SK-N-SH (cell line): Measurements from ENCODE around the gene KRTAP3-2. TPM values are rescaled to one million over a fixed set of nuclear protein-coding genes. Genes with fewer than 3 reads are reported as not detected.

Experiments
- CTCF ChIA-PET: fragments of 300-600, 350-600 bp; formaldehyde crosslinking; extraction: SDS; loops from one replicate; lab custom pipeline; 2021; lab: Yijun Ruan, JAX
- POLR2A ChIA-PET: fragments of 350-600 bp; sonication (Branson Sonifier 250); formaldehyde crosslinking; extraction: SDS; loops from one replicate; lab custom pipeline; 2020; ENCODE audit warnings: antibody characterized with exemption, inconsistent platforms; lab: Yijun Ruan, JAX
- DNase-seq: peaks from one replicate; pipeline ENCODE4 v3.0.0; 2012
- H2AFZ ChIP-seq: fragments of 200-600 bp; sonication (generic); 2 replicates; pipeline ENCODE4 v1.8.1; 2016; ENCODE audit warnings: antibody characterized with exemption, mild to moderate bottlenecking, low read depth
- H3F3A ChIP-seq: fragments of 200-600 bp; sonication (generic); replicated peaks from 2 replicates; pipeline ENCODE3; 2016; ENCODE audit warnings: antibody characterized with exemption, mild to moderate bottlenecking; ENCODE audit not compliant: insufficient read depth
- H3K27ac ChIP-seq, 2 experiments: fragments of 200-500 bp in 1 of 2; fragments of 200-600 bp in 1 of 2; sonication (Bioruptor generic) in 1 of 2; sonication (generic), shearing (Covaris generic) in 1 of 2; 2 replicates each; pipeline versions ENCODE4 v1.5.1 to v1.6.1; 2014 to 2016; ENCODE audit warnings: low read depth in 2 of 2, inconsistent platforms in 1 of 2, low read length in 1 of 2, mild to moderate bottlenecking in 1 of 2, mixed read lengths in 1 of 2
- H3K27me3 ChIP-seq: fragments of 200-600 bp; sonication (generic), shearing (Covaris generic); 2 replicates; pipeline ENCODE4 v1.6.1; 2016; ENCODE audit warnings: mixed run types; ENCODE audit not compliant: insufficient read depth
- H3K36me3 ChIP-seq, 2 experiments: fragments of 200-500 bp in 1 of 2; fragments of 200-600 bp in 1 of 2; sonication (Bioruptor generic) in 1 of 2; sonication (generic) in 1 of 2; replicated peaks in 1 of 2; 2 replicates each; pipeline versions ENCODE3 to v1.5.1; 2014 to 2016; ENCODE audit warnings: low read length in 1 of 2, mild to moderate bottlenecking in 1 of 2; ENCODE audit not compliant: insufficient read depth in 2 of 2, control insufficient read depth in 1 of 2
- H3K4me1 ChIP-seq, 2 experiments: fragments of 200-500 bp in 1 of 2; fragments of 200-600 bp in 1 of 2; sonication (Bioruptor generic) in 1 of 2; sonication (generic), shearing (Covaris generic) in 1 of 2; 2 replicates each; pipeline versions ENCODE4 v1.5.1 to v1.6.1; 2014 to 2016; ENCODE audit warnings: low read depth in 1 of 2, low read length in 1 of 2, mixed run types in 1 of 2; ENCODE audit not compliant: insufficient read depth in 2 of 2, control insufficient read depth in 1 of 2
- H3K4me2 ChIP-seq: fragments of 200-600 bp; sonication (generic), shearing (Covaris generic); 2 replicates; pipeline ENCODE4 v1.6.1; 2017; ENCODE audit warnings: mixed run types
- H3K4me3 ChIP-seq, 2 experiments: fragments of 200-500 bp in 1 of 2; fragments of 200-600 bp in 1 of 2; sonication (Bioruptor generic) in 1 of 2; sonication (generic), shearing (Covaris generic) in 1 of 2; 2 replicates each; pipeline versions ENCODE4 v1.5.1 to v1.8.1; 2014 to 2016; ENCODE audit warnings: low read depth in 2 of 2, inconsistent platforms in 1 of 2, low read length in 1 of 2, mild to moderate bottlenecking in 1 of 2, mixed read lengths in 1 of 2, moderate library complexity in 1 of 2
- H3K79me2 ChIP-seq: fragments of 200-600 bp; sonication (generic); 2 replicates; pipeline ENCODE4 v1.8.1; 2017; ENCODE audit warnings: mild to moderate bottlenecking; ENCODE audit not compliant: insufficient read depth
- H3K9ac ChIP-seq: fragments of 200-600 bp; sonication (generic); 2 replicates; pipeline ENCODE4 v1.6.1; 2017; ENCODE audit warnings: mixed run types
- H3K9me2 ChIP-seq: fragments of 200-600 bp; sonication (generic); 2 replicates; pipeline ENCODE4 v1.6.1; 2017; ENCODE audit warnings: mixed run types
- H3K9me3 ChIP-seq: fragments of 200-600 bp; sonication (generic); 2 replicates; pipeline ENCODE4 v1.6.1; 2017; ENCODE audit warnings: mixed run types, mild to moderate bottlenecking, moderate library complexity
- H4K20me1 ChIP-seq: fragments of 200-600 bp; sonication (generic); 2 replicates; pipeline ENCODE4 v1.6.1; 2017; ENCODE audit warnings: mild to moderate bottlenecking, mixed run types; ENCODE audit not compliant: insufficient read depth
- CHD2 ChIP-seq: fragments of 150-350 bp; IDR thresholded peaks from 2 replicates; pipeline ENCODE4 v1.6.1; 2018; ENCODE audit warnings: low read length; ENCODE audit not compliant: partially characterized antibody
- ELF1 ChIP-seq: IDR thresholded peaks from 2 replicates; pipeline ENCODE4 v1.4.0; 2012
- EZH2phosphoT487 ChIP-seq: fragments of 200-600 bp; sonication (generic); IDR thresholded peaks from 2 replicates; pipeline ENCODE4 v1.6.1; 2017; ENCODE audit warnings: low read depth, mixed run types, mild to moderate bottlenecking, antibody characterized with exemption, moderate library complexity, borderline replicate concordance
- FOXJ3 ChIP-seq: sonication (generic); formaldehyde crosslinking; IDR thresholded peaks from 2 replicates; pipeline ENCODE4 v1.5.1; 2020; ENCODE audit warnings: mild to moderate bottlenecking, missing genetic modification reagents
- FOXM1 ChIP-seq: IDR thresholded peaks from 2 replicates; pipeline ENCODE4 v1.4.0; 2012; ENCODE audit warnings: low read depth, mild to moderate bottlenecking
- GATA2 ChIP-seq: sonication (generic); formaldehyde crosslinking; IDR thresholded peaks from 2 replicates; pipeline ENCODE4 v1.5.0; 2020; ENCODE audit warnings: mild to moderate bottlenecking, missing genetic modification reagents
- JUND ChIP-seq: IDR thresholded peaks from 2 replicates; pipeline ENCODE4 v1.4.0; 2012
- MEF2A ChIP-seq: IDR thresholded peaks from 2 replicates; pipeline ENCODE4 v1.4.0; 2012; ENCODE audit warnings: low read depth, borderline replicate concordance
- MXI1 ChIP-seq: IDR thresholded peaks from 2 replicates; pipeline ENCODE4 v1.6.1; 2012; ENCODE audit warnings: mild to moderate bottlenecking, low read depth, low read length, improper control_type of control experiment
- PBX3 ChIP-seq: IDR thresholded peaks from 2 replicates; pipeline ENCODE4; 2012
- POLR2AphosphoS5 ChIP-seq: IDR thresholded peaks from 2 replicates; pipeline ENCODE4 v1.6.1; 2012; ENCODE audit warnings: low read depth, low read length
- RCOR1 ChIP-seq: fragments of 150-350 bp; IDR thresholded peaks from 2 replicates; pipeline ENCODE4 v1.6.1; 2017; ENCODE audit warnings: antibody characterized with exemption, low read length
- REST ChIP-seq: IDR thresholded peaks from 2 replicates; pipeline ENCODE4 v1.6.1; 2012; ENCODE audit warnings: mild to moderate bottlenecking, low read depth, low read length, moderate library complexity
- SIN3A ChIP-seq: IDR thresholded peaks from 2 replicates; pipeline ENCODE4 v1.6.1; 2012; ENCODE audit warnings: low read depth, mild to moderate bottlenecking, low read length, moderate library complexity, borderline replicate concordance
- SMC3 ChIP-seq: IDR thresholded peaks from 2 replicates; pipeline ENCODE4 v1.6.1; 2012; ENCODE audit warnings: low read depth, low read length, improper control_type of control experiment
- TAF1 ChIP-seq: IDR thresholded peaks from 2 replicates; pipeline ENCODE4 v1.6.1; 2012; ENCODE audit warnings: low read depth, mild to moderate bottlenecking, low read length, moderate library complexity, borderline replicate concordance
- TCF12 ChIP-seq: IDR thresholded peaks from 2 replicates; pipeline ENCODE4 v1.4.0; 2012
- USF2 ChIP-seq: fragments of 150-350 bp; IDR thresholded peaks from 2 replicates; pipeline ENCODE4 v1.6.1; 2017; ENCODE audit warnings: antibody characterized with exemption, low read length, low read depth, borderline replicate concordance
- YY1 ChIP-seq: IDR thresholded peaks from 2 replicates; pipeline ENCODE4 v1.4.0; 2012; ENCODE audit warnings: low read depth, mild to moderate bottlenecking
- WGBS: methylation state at CpG from one replicate; pipeline ENCODE4 v1.1.6; 2017; ENCODE audit warnings: low lambda C conversion rate; 5-methylcytosine and 5-hydroxymethylcytosine counted together
- polyA plus RNA-seq, 3 experiments: library from polyadenylated mRNA; depleted of rRNA; stranded (reverse); fragments of >200 nt; gene quantifications; 2 replicates each; pipeline ENCODE4 v1.2.3, GENCODE V29; 2012
- TF ChIP-seq, protein P1 (sequence below): IDR thresholded peaks from 2 replicates; pipeline ENCODE4 v1.4.0; 2012; ENCODE audit warnings: low read depth, borderline replicate concordance

The KRTAP3-2 gene
- polyA plus RNA-seq, 1 of the 3 experiments (the other 2 are of a cell fraction), result not detected

- no peak for TF ChIP-seq MEF2A
- no peak for TF ChIP-seq USF2
- TF ChIP-seq FOXJ3, result no peak
- no peak for TF ChIP-seq POLR2AphosphoS5
- Histone ChIP-seq H3K36me3 (no peaks in the 10 kb centered on the region), H3K9me2 (no peaks in the 10 kb centered on the region), H3K9me3 (no peaks in the 10 kb centered on the region), H3K9ac (no peak overlapping the region), H3K4me1 (no peaks in the 10 kb centered on the region), H3K27ac (no peak overlapping the region), H3K4me3 (no peak overlapping the region), H3K27me3 (peaks cover 40% of the 10 kb centered on the region; the same call in 1 of the 2 replicates), H3F3A (no peaks in the 10 kb centered on the region), H4K20me1 (no peaks in the 10 kb centered on the region), H3K79me2 (no peaks in the 10 kb centered on the region), H2AFZ (no peak overlapping the region), H3K4me2 (no peak overlapping the region)
- ChIA-PET POLR2A (no interaction called here), CTCF (interaction anchor here (0.7 to 1.1 kb wide), 2 partner anchors 50 to 552 kb away, joined by 3 read pairs; no protein-coding TSS in a partner anchor)
- no peak for DNase-seq
- WGBS, result 6% methylated on average over 2 of the region's 2 CpGs
Measured at GRCh38 chr17:40997361-40997760, 2.3 kb downstream of the KRTAP3-2 start.

- no peak for TF ChIP-seq REST
- no peak for TF ChIP-seq SMC3
- TF ChIP-seq PBX3, result no peak
- TF ChIP-seq GATA2 (CRISPR knock-in tag), result no peak
- TF ChIP-seq MXI1, result no peak
- TF ChIP-seq TCF12, result no peak
- TF ChIP-seq FOXM1, result no peak
- TF ChIP-seq EZH2phosphoT487, result no peak
- no peak for TF ChIP-seq POLR2AphosphoS5
- TF ChIP-seq, protein P1, sequence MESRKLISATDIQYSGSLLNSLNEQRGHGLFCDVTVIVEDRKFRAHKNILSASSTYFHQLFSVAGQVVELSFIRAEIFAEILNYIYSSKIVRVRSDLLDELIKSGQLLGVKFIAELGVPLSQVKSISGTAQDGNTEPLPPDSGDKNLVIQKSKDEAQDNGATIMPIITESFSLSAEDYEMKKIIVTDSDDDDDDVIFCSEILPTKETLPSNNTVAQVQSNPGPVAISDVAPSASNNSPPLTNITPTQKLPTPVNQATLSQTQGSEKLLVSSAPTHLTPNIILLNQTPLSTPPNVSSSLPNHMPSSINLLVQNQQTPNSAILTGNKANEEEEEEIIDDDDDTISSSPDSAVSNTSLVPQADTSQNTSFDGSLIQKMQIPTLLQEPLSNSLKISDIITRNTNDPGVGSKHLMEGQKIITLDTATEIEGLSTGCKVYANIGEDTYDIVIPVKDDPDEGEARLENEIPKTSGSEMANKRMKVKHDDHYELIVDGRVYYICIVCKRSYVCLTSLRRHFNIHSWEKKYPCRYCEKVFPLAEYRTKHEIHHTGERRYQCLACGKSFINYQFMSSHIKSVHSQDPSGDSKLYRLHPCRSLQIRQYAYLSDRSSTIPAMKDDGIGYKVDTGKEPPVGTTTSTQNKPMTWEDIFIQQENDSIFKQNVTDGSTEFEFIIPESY, result no peak
- TF ChIP-seq TAF1, result no peak
- TF ChIP-seq CHD2, result no peak
- TF ChIP-seq RCOR1, result no peak
- TF ChIP-seq ELF1, result no peak
- TF ChIP-seq SIN3A, result no peak
- TF ChIP-seq YY1, result no peak
- TF ChIP-seq JUND, result no peak
- Histone ChIP-seq H3K79me2 (no peaks in the 10 kb centered on the region), H3K9me2 (no peaks in the 10 kb centered on the region), H3K4me1 (no peaks in the 10 kb centered on the region), H3F3A (no peaks in the 10 kb centered on the region), H3K4me2 (no peak overlapping the region), H3K27me3 (peaks cover 40% of the 10 kb centered on the region), H2AFZ (no peak overlapping the region), H3K4me3 (no peak overlapping the region), H3K36me3 (no peaks in the 10 kb centered on the region), H3K27ac (no peak overlapping the region), H3K9me3 (no peaks in the 10 kb centered on the region), H4K20me1 (no peaks in the 10 kb centered on the region), H3K9ac (no peak overlapping the region)
- DNase-seq, result no peak
- POLR2A ChIA-PET, result no interaction called here
- CTCF ChIA-PET, result interaction anchor here (0.7 to 1.1 kb wide), 2 partner anchors 50 to 552 kb away, joined by 3 read pairs; no protein-coding TSS in a partner anchor
- WGBS, result 25% methylated on average over 4 of the region's 4 CpGs
Measured at GRCh38 chr17:40996829-40997228, 2.9 kb downstream of the KRTAP3-2 start.
